Loucy (cell line): ENCODE data around the gene ARHGAP6.

Source experiments
- CTCF ChIP-seq: fragments of 200-600 bp; sonication (generic); conservative IDR thresholded peaks from 2 replicates; pipeline ENCODE4 v1.5.1; 2014; ENCODE audit warnings: mild to moderate bottlenecking, antibody characterized with exemption, low read length
- EZH2phosphoT487 ChIP-seq: fragments of 200-600 bp; IDR thresholded peaks from 2 replicates; pipeline ENCODE4 v1.6.1; 2018; ENCODE audit warnings: antibody characterized with exemption, mild to moderate bottlenecking, moderate library complexity, borderline replicate concordance

GRCh38 chrX:11557120-11557519 lies 108.6 kb downstream of the ARHGAP6 start:
- TF ChIP-seq CTCF, result no peak
- TF ChIP-seq EZH2phosphoT487, result no peak
